ENCODE measurements around the gene KCP.

- TF ChIP-seq CTCF (IDR thresholded peaks at IDR 0.05) (no peak), POLR2A (IDR thresholded peaks at IDR 0.05) (no peak)
Observed at GRCh38 chr7:128833946-128834325, 76.6 kb downstream of the KCP start.

Measured in lower leg skin (tissue), 3 donors.